Astrocyte (in vitro differentiated cells and primary cell): ENCODE results near the gene MPDU1. TPM values are rescaled to one million over a fixed set of nuclear protein-coding genes. Genes with fewer than 3 reads are reported as not detected.
A peak's percentile ranks its signal among the peaks of the same experiment; 100 is the strongest.

Source experiments
- DNase-seq: peaks from one replicate; pipeline ENCODE4 v3.0.0-alpha.2; 2010; ENCODE audit warnings: low read depth
- FAIRE-seq: peaks from 2 replicates; lab custom pipeline; 2011; peaks lifted over from hg19 to GRCh38; lab: Jason Lieb, UNC
- H2AFZ ChIP-seq: 2 replicates; pipeline ENCODE4 v1.6.0; 2012; ENCODE audit warnings: low read depth, low read length, inconsistent platforms
- H3K27ac ChIP-seq: 2 replicates; pipeline ENCODE4 v1.5.1; 2011; ENCODE audit warnings: low read depth, low read length, inconsistent platforms
- H3K27me3 ChIP-seq: 2 replicates; pipeline ENCODE4 v1.6.0; 2011; ENCODE audit warnings: low read length, inconsistent platforms; ENCODE audit not compliant: insufficient read depth
- H3K36me3 ChIP-seq: 2 replicates; pipeline ENCODE4 v1.5.1; 2011; ENCODE audit warnings: low read length, inconsistent platforms; ENCODE audit not compliant: insufficient read depth
- H3K4me1 ChIP-seq: 2 replicates; pipeline ENCODE4 v1.5.1; 2011; ENCODE audit warnings: low read length, inconsistent platforms; ENCODE audit not compliant: insufficient read depth
- H3K4me2 ChIP-seq: 2 replicates; pipeline ENCODE4 v1.6.0; 2012; ENCODE audit warnings: low read length, inconsistent platforms
- H3K4me3 ChIP-seq: 2 replicates; pipeline ENCODE4 v1.5.1; 2011; ENCODE audit warnings: low read depth, mild to moderate bottlenecking, low read length, inconsistent platforms; ENCODE audit not compliant: insufficient read depth
- H3K79me2 ChIP-seq: 2 replicates; pipeline ENCODE4 v1.6.0; 2012; ENCODE audit warnings: mild to moderate bottlenecking, low read length, inconsistent platforms; ENCODE audit not compliant: insufficient read depth
- H3K9ac ChIP-seq: 2 replicates; pipeline ENCODE4 v1.6.0; 2012; ENCODE audit warnings: mild to moderate bottlenecking, low read length, inconsistent platforms
- H3K9me3 ChIP-seq: 2 replicates; pipeline ENCODE4 v1.5.1; 2012; ENCODE audit warnings: low read depth, mild to moderate bottlenecking, low read length, inconsistent platforms; ENCODE audit not compliant: insufficient read depth
- H4K20me1 ChIP-seq: 2 replicates; pipeline ENCODE4 v1.6.0; 2012; ENCODE audit warnings: low read length, inconsistent platforms; ENCODE audit not compliant: insufficient read depth
- H3K27ac Mint-ChIP-seq: one replicate; pipeline ENCODE4 v1.8.0; 2021; ENCODE audit warnings: mild to moderate bottlenecking, mixed read lengths; ENCODE audit not compliant: unreplicated experiment
- H3K27me3 Mint-ChIP-seq: one replicate; pipeline ENCODE4 v1.8.0; 2021; ENCODE audit warnings: low read depth, mixed read lengths; ENCODE audit not compliant: unreplicated experiment
- H3K36me3 Mint-ChIP-seq: one replicate; pipeline ENCODE4 v1.8.0; 2021; ENCODE audit warnings: low read depth, mixed read lengths; ENCODE audit not compliant: unreplicated experiment
- H3K4me1 Mint-ChIP-seq: one replicate; pipeline ENCODE4 v1.8.0; 2021; ENCODE audit warnings: low read depth, mixed read lengths; ENCODE audit not compliant: unreplicated experiment
- H3K4me3 Mint-ChIP-seq: one replicate; pipeline ENCODE4 v1.8.0; 2021; ENCODE audit warnings: mild to moderate bottlenecking, moderate library complexity, mixed read lengths; ENCODE audit not compliant: unreplicated experiment
- H3K9me3 Mint-ChIP-seq: one replicate; pipeline ENCODE4 v1.8.0; 2021; ENCODE audit warnings: mild to moderate bottlenecking, mixed read lengths; ENCODE audit not compliant: unreplicated experiment
- EZH2 ChIP-seq: IDR thresholded peaks from 2 replicates; pipeline ENCODE4 v1.6.1; 2012; ENCODE audit warnings: mild to moderate bottlenecking, low read length, inconsistent platforms; ENCODE audit not compliant: insufficient read depth
- total RNA-seq: library from RNA; stranded (reverse); gene quantifications from 2 replicates; pipeline ENCODE4 v1.2.1, GENCODE V29; 2021
- TF ChIP-seq, protein P1 (sequence below): IDR thresholded peaks from 2 replicates; pipeline ENCODE4 v1.5.1; 2011; ENCODE audit warnings: low read depth, mild to moderate bottlenecking, inconsistent platforms, low read length, moderate library complexity; ENCODE audit not compliant: insufficient read depth

MPDU1 gene
- total RNA-seq, 1 donor from 2014 or later: 51.2 TPM

GRCh38 chr17:7561028-7561575, 22.6 kb upstream of the MPDU1 start:
- no peaks in the 10 kb centered on the region for H3K27me3 ChIP-seq
- Mint-ChIP-seq H3K27me3 (no peaks in the 10 kb centered on the region), H3K4me1 (peaks cover 17% of the 10 kb centered on the region), H3K4me3 (peak overlapping the region; percentile 89), H3K27ac (peak overlapping the region; percentile 75), H3K9me3 (no peaks in the 10 kb centered on the region), H3K36me3 (peaks cover 5% of the 10 kb centered on the region)
- peaks cover 25% of the 10 kb centered on the region for H3K4me1 ChIP-seq
- TF ChIP-seq, protein P1, sequence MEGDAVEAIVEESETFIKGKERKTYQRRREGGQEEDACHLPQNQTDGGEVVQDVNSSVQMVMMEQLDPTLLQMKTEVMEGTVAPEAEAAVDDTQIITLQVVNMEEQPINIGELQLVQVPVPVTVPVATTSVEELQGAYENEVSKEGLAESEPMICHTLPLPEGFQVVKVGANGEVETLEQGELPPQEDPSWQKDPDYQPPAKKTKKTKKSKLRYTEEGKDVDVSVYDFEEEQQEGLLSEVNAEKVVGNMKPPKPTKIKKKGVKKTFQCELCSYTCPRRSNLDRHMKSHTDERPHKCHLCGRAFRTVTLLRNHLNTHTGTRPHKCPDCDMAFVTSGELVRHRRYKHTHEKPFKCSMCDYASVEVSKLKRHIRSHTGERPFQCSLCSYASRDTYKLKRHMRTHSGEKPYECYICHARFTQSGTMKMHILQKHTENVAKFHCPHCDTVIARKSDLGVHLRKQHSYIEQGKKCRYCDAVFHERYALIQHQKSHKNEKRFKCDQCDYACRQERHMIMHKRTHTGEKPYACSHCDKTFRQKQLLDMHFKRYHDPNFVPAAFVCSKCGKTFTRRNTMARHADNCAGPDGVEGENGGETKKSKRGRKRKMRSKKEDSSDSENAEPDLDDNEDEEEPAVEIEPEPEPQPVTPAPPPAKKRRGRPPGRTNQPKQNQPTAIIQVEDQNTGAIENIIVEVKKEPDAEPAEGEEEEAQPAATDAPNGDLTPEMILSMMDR: peak; percentile 68
- TF ChIP-seq EZH2: no peak
- H3K27ac ChIP-seq: peak overlapping the region; percentile 73
- H3K4me3 ChIP-seq: peak overlapping the region; percentile 88
- peaks cover 43% of the 10 kb centered on the region for H3K79me2 ChIP-seq
- H4K20me1 ChIP-seq: peaks cover 21% of the 10 kb centered on the region
- H3K9ac ChIP-seq: peak overlapping the region; percentile 88
- peak overlapping the region; percentile 100 for H3K4me2 ChIP-seq
- FAIRE-seq: no peak
- no peaks in the 10 kb centered on the region for H3K9me3 ChIP-seq
- H3K36me3 ChIP-seq: peaks cover 15% of the 10 kb centered on the region
- DNase-seq: peak; percentile 53
- H2AFZ ChIP-seq: peak overlapping the region; percentile 92

DNA sequence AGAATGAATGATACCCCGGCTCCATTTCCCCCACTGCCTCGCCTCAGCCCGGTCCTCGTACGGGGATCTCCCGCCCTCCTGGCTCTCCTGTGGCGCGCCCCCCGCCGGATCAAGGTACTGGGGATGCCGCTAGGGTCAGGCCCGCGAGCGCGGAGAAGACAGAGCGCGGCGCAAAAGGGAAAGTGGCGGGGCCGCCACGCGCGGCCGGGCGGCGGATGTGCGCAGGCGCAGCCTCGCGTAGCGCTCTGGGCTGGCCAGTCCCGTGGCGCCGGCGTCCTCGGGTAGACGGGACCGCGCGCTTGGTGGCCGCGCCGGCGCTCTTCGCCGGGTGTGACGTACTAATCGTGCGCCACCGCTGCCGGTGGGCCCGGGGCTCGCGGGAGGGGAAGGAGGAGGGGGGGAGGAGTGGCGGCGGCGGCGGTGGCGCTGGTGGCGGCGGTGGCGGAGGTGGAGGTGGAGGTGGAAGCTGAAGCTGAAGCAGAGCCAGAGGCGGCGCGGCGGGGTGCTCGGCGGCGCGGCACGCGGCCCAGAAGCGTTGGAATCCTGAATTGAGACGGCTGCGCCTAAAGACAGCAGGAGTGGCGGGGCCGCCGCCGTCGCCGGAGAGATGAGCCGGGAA, 22.0 kb upstream of the MPDU1 start, which contains the start of gene SENP3:
SENP3 (plus strand) TSS at position 331 of the 619 bp plus-strand sequence. CDS start 1,158 bp downstream, outside the sequence.
- Histone ChIP-seq H3K9me3 (no peaks in the 10 kb centered on the region), H3K4me2 (peak within 1 kb of the TSS; percentile 100), H3K27ac (peak within 1 kb of the TSS; percentile 74), H3K27me3 (no peaks in the 10 kb centered on the region), H3K4me3 (peak within 1 kb of the TSS; percentile 88), H3K79me2 (peaks cover 43% of the 10 kb centered on the region), H3K4me1 (peaks cover 25% of the 10 kb centered on the region), H3K36me3 (peaks cover 17% of the 10 kb centered on the region), H4K20me1 (peaks cover 23% of the 10 kb centered on the region), H3K9ac (peak within 1 kb of the TSS; percentile 88), H2AFZ (peak within 1 kb of the TSS; percentile 92)
- peaks cover 5% of the 10 kb centered on the region for H3K36me3 Mint-ChIP-seq
- FAIRE-seq: no peak
- no peak for TF ChIP-seq EZH2
- TF ChIP-seq, protein P1: no peak
- H3K9me3 Mint-ChIP-seq: no peaks in the 10 kb centered on the region
- H3K27ac Mint-ChIP-seq: peak within 1 kb of the TSS; percentile 92
- H3K27me3 Mint-ChIP-seq: no peaks in the 10 kb centered on the region
- DNase-seq: peak; percentile 73
- peak within 1 kb of the TSS; percentile 97 for H3K4me3 Mint-ChIP-seq
- H3K4me1 Mint-ChIP-seq: peaks cover 17% of the 10 kb centered on the region

- Histone ChIP-seq H3K27ac (peak overlapping the region; percentile 74), H3K4me3 (peak overlapping the region; percentile 88), H3K79me2 (peaks cover 48% of the 10 kb centered on the region), H3K4me2 (peak overlapping the region; percentile 100), H2AFZ (no peak overlapping the region), H3K36me3 (peaks cover 22% of the 10 kb centered on the region), H3K9me3 (no peaks in the 10 kb centered on the region), H3K4me1 (peaks cover 25% of the 10 kb centered on the region), H3K9ac (peak overlapping the region; percentile 88), H3K27me3 (no peaks in the 10 kb centered on the region), H4K20me1 (peaks cover 24% of the 10 kb centered on the region)
- TF ChIP-seq, protein P1: no peak
- TF ChIP-seq EZH2: no peak
- Mint-ChIP-seq H3K36me3 (peaks cover 8% of the 10 kb centered on the region), H3K9me3 (no peaks in the 10 kb centered on the region), H3K4me3 (peak overlapping the region; percentile 97), H3K27ac (peak overlapping the region; percentile 92), H3K4me1 (peaks cover 17% of the 10 kb centered on the region), H3K27me3 (no peaks in the 10 kb centered on the region)
- DNase-seq (no peak), FAIRE-seq (no peak)
Observed at GRCh38 chr17:7562208-7562605, 21.4 kb upstream of the MPDU1 start.
